GM21360 (cell line): Measurements from ENCODE around the gene ATG7.

Source experiments
- ATAC-seq: cut with Tn5 transposase; IDR thresholded peaks from one replicate; pipeline ENCODE4 v1.9.1; 2021; ENCODE audit warnings: mild to moderate bottlenecking, moderate library complexity; ENCODE audit not compliant: unreplicated experiment

The ATG7 gene

DNA sequence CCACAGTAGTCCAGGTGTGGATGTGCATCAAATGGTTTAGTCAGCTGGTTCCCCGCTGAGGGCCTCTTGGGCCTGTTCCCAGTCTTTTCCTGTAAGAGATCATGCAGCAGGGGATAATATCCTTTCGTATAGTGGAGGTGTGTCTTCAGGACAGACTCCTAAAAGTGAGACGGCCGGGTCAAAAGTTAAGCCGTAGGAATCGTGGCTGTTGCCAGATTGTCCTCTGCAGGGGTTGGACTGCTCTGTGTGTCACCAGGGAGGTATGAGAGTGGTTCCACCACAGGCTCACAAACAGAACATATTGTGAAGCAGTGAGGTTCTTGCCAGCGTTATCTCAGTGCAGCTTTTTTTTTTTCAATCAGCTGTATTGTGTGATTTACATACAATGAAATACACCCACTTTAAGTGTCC is 276.5 kb downstream of the ATG7 start:
- no peak for ATAC-seq

DNA sequence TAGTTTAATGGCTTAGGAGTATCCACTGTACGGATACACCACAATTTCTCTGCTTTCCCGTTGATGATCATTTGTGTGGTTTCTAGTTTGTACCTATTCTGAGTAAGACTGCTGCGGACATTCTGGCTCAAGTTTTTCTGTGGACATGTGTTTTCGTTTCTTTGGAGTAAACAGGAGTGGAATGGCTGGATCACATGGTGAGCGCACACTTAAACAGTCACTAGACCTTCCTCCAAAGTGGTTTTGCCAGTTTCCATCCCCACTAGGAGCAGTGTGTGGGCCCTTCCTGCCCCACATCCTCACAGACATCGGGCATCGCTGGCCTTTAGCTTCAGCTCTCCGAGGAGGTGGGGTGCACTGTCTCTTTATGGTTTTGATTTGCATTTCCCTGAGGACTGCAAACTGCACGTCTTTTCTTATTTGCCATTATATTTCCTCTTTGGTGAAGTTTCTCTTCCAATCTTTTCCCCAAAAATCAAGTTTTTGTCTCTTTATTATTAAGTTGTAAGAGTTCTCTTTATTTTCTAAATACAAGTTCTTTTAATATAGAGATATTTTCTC is 277.5 kb downstream of the ATG7 start:
- ATAC-seq, result no peak

DNA sequence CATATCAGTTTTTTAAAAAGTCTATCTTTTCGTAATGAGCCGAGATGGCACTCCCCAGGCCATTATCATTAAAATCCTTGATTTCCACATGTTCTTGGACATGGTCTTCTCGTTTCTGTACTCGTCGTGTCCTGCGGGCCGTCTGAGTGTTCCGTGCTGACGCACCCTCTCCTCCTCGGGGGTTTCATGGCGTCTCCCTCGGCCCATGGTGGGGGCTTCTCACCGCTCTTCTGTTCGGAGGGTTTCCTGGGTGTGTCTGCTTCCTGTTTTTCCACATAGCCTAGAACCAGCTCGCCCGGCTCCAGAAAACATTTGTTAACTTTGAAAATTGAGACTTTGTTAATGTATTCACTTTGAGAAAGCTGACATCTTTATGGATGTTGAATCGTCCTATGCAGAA is 278.8 kb downstream of the ATG7 start:
- ATAC-seq, result no peak

DNA sequence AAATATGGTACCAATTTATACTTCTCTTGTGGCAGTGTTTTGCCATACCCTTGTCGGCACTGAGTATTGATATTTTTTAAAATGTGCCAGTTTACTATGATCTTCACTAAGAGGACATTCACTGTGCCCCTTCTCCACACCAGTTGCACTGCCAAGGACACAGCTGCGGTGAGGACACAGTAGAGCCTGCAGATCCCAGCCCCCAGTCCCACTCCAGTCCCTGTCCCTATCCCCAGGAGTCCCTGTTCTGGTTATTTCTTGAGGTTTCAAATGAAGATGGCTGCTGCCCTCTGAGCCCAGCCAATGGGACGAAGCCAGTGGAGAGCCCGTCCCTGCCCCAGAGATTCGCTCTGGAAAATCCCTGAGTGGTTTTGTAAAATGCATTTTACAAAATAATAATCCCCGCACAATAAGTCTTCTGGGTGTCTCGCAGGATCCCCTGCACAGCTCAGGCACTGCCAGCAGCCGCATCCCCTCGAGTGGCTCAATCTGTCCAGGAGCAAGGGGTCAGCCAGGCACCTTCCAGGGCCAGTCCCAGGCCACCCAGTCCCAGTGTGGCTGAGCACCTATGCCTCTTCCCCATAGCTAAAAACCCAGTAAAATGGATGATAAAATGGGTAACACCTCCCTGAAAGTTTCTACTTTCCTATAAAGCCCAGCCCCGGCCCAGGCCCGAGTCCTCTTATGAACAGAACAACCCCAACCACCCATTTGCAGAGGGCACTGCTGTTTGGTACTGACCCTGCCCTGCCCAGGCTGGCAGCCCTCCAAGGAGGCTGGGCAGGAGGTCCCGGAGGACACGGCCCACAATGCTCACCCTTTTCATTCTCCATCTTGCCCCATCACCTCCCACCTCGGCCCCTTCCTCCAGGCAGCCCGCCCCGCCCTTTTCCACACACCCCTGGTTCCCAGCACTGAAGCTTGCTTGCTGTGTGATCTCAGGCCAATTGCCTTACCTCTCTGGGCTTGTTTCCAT is 280.4 kb downstream of the ATG7 start:
- ATAC-seq, result no peak

DNA sequence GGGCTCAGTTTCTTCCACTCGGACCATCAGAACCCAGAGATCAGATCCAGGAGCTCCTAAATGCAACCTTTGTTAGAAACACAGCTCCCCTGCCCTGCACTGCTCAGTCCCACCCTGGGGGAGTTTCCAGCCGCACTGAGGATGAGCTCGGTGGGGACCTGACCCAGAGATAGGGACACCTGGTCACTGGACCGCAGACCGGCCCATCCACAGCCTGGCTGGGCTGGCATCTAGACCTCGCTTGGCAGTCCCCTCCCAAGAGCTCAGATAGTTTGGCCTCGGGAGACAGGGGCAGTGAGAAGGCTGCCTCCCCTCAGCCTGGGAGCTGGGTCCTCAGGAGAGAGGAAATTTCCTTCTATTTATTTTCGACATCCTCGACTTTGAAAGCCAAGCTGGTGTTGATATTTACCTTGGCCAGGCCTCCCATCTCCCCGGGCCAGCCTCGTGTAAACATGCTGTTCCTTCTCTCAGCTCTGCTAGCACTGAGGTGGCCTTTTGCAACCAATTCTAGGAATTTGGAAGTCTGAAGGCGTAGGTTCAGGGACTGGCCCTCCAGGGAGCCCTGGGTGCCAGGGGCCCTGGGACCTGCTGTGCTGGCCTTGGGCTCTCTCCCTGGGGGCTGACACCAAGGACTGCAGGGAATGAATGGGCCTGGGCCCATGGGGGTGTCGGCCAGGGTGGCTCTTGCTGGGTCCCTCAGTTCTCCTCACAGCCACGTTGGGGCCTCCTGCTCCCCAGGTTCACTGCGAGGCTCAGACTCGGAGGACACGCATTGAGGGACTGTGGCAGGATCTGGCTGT is 281.4 kb downstream of the ATG7 start:
- no peak for ATAC-seq

DNA sequence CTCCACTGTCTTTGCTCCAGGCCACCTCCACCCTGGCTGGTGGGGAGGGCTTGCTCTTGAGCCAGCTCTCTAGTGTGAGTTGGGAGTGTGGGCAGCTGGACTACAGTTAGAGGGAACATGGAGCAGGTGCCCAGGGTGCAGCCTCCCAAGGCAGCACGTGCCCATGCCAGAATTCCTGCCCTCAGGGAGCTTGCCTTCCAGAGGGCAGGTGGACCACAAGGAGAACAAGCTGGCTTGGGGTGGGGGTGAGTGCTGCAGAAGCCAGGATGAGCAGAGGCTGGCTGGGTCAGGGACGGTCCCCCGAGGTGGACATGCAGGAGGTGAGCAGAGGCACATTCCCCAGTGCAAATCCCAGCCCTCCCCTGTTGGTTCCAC is 282.0 kb downstream of the ATG7 start:
- ATAC-seq, result no peak

DNA sequence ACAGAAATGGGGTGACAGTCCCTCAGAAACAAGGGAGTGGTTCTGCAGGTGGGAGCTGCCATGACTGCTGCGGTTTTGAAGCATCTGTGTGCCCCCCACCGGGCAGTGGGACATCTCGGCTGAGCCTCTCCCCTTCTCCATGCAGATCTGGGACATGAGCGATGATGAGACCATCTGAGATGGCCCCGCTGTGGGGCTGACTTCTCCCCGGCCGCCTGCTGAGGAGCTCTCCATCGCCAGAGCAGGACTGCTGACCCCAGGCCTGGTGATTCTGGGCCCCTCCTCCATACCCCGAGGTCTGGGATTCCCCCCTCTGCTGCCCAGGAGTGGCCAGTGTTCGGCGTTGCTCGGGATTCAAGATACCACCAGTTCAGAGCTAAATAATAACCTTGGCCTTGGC is 282.5 kb downstream of the ATG7 start:
- no peak for ATAC-seq

DNA sequence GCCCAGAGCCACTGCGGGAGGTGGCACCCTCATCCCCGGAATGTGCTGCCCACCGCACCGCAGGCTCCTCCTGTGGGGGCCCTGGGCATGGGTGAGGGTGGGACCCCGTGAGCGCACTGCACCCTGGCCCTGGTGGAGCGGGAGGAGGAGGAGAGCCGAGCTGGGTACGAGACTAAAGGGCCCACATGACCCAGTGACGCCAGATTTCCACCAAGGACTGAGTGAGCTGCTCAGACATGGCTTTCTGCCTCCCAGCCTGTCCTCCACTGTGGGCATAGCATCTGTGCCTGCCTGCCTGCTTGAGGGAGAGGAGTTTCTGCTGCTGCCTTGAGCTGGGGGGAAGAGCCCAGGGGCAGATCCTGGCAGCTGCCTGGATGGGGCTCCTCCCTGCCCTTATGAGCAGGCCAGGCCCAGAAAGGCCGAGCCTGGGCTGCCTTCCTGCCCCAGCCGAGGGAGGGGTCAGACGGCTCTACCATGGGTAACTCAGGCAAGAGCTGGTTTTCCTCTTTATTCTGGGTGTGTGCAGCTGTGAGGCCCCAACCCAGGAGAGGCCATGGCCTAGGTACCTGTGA is 283.1 kb downstream of the ATG7 start:
- ATAC-seq, result no peak

DNA sequence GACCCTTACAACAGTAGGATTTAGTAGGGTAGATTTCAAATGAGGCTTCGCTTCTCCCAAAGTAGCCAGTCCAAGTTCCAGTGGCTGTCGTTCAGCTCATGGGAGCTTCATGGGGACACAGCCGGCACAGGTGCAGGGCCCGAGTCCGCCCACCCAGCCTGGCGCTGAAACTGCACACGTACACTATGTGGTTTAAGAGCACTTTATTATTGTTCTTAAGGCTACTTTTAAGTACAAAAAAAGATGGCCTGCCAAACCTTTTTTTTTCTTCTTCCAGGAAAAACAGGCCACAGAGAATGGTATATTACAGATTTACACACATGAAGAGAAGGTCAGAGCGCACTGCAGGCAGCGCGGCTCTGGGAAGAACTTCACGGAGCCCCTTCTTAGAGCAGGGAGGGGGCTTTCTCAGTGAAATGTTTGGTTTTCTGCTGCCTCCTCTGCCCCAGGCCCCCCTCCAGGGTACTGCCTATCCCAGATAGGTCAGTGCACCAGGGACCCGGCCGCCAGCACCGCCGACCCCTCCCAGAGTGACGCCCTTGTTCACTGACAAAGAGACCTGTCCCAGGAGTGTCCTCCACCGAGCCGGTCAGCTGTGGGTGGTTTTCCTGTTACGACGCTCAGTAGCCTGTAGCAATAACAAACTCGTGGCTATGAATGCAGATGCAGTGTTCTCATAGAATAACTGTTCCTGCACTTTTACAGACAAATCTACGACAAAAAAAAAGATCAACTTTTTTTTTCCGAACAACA is 283.9 kb downstream of the ATG7 start:
- no peak for ATAC-seq

DNA sequence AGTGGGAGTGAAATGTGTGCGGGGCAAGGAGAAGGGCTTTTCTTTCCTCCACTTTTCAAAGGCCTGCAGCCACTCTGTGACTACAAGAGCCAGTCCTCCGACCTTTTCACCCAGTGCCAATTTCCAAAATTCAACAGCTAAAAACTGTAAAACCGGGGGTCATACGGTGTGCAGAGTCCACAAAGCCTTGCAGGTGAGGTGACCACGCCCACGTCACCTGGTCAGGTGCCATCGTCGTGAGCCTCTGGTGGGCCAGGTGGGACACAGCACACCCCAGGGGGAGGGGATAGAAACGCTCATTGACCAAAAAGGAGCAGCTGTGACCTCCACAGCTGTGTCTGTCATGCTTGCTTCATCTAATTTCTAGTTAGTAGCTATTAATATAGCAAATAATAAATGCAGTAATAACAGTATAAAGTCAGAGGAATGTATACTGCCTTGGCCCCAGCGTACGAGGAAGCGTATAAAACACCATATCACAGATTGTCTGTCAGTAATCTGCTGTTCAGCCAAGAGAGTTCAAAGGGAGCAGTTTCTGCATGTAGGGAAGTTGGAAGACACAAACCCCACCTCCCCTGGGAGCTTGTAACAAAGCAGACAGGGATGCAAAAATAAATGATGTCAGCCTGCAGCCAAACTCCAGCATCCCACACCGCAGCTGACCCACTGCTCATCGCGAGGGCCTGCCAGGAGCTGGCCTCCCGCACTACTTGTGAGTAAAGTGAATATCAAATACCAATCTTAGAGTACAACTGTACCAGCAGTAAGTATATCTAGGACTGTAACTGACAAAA is 284.9 kb downstream of the ATG7 start:
- ATAC-seq, result no peak

DNA sequence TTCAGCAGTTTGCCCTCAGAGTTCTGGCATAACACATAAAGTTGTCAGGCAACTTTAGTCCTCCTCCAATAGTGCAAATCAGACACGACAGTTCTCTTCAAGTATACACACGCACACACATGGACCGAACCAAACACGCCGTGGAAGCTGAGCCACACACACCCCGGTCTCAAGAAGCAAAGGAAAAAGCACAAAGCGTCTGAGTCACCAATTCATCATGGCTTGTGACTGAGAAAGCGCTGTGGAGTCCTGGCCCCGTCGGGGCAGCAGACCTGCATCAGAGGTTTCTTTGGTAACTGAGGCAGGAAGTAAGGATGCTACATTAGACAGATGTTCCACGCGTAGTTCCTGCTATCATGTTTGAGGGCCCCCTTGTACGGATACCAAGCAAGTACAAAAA is 285.8 kb downstream of the ATG7 start:
- no peak for ATAC-seq

DNA sequence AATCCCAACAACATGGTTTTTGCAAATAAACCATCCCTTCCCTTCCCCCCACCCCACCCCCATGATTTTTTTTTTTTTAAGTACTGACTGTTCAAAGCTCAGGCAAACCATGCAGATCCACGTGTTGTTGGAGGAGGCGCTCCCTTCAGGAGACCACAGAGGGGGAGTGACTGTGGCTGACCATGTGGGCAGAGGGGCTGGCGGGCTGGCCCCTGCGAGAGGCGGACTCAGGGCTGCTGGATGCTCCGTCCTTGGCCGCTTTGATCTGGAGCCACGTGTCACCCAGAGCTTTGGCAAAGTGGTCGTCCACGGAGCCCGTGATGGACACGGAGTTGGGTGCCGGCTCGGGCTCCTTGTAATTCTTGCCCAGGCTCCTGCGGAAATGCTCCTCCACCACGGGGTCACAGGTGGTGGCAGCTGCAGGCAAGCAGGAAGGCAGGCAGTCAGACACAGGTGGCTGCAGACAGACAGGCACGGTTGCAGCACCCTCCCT is 286.3 kb downstream of the ATG7 start:
- ATAC-seq, result no peak

DNA sequence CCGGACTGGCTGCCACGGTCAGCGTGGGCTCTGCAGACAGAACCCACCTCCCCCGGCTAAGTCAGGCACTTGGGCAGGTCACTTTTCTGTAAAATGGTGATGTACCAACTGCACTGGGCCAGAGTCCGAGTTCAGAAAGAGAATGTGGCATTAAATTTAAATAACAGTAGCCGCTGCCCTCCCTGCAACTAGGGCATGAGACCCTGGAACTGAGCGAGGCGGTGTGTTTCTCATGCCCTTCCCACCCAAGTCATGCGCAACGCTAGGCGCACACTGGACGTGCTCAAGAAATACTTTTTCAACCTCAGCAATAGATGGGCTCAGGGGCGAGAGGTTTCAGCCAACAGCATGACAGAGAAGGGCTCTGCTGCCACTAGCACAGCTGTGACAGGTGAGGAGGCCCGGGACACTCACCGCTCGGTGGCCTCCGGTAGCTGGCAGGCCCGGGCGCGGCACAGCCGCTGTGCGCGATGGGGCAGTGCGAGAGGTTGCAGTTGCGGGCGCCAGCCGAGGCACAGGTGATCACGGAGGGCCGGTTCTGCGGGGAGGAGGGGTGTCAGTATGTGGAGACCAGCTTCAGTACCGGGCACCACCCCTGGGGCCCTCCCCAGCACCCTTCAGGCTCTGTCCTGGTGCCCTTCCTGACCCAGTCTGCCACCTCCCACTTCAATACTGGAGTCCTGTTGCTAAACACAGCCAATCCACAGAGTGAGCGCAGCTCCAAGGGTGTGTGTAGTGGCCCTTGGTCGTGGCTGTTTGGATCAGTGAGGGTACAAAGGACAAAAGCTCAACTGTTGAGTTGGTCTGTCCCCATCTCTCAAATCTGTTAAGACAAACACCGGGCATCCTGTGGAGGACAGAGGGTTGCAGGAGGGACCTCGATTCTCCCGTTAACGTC is 287.0 kb downstream of the ATG7 start:
- no peak for ATAC-seq

DNA sequence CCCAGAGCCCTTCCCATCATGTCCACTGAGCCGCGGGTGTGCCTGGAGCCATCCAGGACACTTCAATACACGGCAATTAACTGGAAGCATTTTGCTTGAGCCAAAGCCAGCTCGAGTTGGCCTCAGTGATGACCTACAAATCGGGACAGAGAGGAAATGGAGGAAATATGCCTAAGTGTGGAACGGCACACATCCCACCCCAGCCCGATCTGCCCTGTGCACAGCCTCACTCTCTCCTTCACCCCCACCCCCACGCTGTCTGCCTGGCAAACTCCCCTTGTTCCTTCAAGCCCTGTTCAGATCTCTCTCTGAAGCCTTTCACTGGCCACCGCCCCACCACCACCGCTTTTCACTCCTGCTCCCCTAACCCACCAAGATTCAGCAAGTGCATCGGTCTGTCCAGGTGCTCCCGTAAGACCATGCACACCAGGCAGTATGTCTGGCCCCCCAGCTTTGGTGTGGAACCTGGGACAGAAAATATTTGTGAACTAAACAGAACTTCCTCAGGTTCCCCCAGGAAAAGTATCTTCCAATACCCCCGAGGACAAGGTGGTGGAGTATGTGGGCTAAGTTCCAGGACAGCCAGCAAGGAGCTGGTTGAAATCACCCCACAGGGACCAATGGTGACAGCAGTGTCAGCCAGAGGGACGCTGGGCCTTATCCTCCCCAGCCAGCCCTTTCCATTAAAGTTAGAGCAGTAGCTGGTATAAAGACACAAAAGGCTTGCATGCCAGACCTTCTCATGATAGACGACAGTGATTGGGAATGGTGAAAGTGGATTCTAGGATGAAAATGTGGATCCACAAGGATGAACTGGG is 287.8 kb downstream of the ATG7 start:
- no peak for ATAC-seq

DNA sequence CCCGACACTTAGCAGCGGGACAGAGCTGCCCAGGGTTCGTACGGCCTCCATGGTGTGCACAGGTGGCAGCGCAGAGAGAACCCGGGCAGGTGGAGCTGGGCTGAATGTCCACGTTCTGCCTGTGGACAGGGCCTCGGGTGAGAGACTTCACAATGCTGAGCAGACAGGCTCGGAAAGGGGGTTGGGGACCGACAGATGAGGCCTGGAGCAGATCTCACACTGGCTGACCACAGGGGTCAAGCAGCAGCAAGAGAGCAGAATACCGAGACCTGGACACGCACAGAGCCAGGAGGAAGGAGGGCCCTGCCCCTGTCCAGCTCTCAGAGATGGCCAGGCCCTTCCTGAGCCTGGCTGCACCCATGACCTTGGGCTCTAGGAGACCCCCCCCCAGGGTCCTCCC is 288.5 kb downstream of the ATG7 start:
- no peak for ATAC-seq

DNA sequence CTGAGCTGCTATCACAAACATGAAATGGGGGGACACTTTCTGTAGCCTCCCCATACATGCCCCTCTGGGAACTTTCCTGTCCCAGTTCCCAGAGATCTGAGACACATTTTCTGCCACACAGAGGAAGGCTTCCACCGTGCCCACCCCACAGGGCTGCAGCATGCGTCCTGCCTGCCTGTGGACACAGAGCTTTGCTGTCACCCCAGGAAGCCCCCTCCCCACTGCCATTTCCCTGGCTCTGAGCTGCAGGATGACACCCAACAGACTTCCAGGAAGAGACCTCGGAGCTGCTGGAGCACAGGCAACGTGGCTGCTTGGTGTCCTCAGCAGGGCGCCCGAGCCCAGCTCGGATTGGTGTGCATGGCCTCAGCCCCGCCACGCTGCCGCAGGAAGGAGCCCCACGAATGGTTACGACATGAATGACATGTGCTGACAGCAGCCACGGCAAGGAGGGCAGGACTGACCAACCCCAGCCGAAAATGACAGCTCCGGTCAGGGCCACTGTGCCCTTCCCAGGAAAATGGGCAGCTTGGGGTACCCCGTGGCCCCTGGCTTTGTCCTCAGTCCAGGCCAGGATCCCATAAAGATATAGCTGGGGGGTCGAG is 290.2 kb downstream of the ATG7 start:
- ATAC-seq, result no peak

DNA sequence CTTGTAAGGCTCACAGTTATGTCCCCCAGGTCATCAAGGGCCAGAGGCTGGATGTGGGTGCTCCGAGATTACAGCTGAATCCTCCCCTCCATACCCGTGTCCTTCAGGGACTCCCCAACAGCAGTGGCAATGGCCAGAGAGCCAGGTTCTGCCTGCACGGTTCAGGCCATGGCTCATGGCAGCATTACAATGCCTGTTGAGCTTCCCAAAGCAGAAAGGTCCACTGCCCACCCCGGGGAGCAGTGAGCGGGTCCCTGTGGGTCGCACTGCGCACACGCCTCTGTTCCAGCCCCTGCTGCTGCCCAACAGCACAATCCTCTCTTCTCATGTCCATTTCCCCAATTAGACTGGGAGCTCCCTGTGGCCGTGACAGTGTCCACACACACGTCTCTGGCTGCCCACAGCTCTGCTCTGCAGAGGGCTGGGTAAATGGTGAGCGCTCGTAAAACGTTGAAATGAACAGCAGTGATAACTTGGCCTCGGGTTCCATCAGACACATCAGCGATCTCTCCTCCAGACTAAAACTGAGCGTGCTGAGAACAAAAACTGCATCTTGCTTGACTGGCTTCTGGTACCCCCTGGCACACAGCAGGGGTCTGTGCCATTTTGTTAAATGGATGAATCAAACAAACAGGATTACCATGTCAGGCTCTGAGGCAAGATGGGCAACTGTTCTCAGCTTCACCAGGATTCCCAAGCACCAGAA is 291.1 kb downstream of the ATG7 start:
- no peak for ATAC-seq
